G401.6 (cell line): ENCODE results near the gene SLC47A2.

Experiments used
- FAIRE-seq: peaks from 2 replicates; lab custom pipeline; 2012; peaks lifted over from hg19 to GRCh38; lab: Jason Lieb, UNC

Gene SLC47A2

GRCh38 chr17:19747829-19748806, 31.7 kb upstream of the SLC47A2 start, which contains the start of gene ALDH3A1:
TSS of gene ALDH3A1 (minus strand) at chr17:19748298. CDS start at chr17:19745129, 3,169 bp downstream.
- FAIRE-seq: no peak

DNA sequence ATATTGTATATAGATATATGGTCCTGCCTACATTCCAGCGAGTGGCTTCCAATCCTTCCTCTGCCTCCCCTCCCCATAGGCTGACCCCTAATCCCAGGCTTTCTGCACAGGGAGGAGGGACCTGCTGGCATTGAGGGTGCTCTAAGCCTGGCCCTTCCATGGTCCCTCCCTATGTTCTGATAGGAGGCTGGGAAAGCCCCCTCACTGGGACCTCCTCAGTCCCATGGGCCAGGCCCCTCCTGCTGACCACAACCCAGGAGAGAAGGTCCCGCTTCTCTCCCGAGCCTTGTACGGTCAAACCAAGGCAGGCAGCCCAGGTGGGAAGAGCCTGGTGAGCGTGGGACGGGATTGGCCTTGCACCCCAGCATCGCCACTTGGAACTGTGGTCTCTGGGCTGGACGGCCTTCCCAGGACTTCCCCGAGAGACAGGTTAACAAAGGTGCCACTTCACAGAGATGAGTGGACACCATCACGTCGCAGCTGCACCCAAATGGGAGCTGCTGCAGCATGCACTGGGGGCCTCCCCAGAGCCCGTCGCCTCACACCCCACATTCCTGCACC, 30.9 kb upstream of the SLC47A2 start:
- no peak for FAIRE-seq

GRCh38 chr17:19746517-19746916, 30.1 kb upstream of the SLC47A2 start:
- FAIRE-seq: no peak

DNA sequence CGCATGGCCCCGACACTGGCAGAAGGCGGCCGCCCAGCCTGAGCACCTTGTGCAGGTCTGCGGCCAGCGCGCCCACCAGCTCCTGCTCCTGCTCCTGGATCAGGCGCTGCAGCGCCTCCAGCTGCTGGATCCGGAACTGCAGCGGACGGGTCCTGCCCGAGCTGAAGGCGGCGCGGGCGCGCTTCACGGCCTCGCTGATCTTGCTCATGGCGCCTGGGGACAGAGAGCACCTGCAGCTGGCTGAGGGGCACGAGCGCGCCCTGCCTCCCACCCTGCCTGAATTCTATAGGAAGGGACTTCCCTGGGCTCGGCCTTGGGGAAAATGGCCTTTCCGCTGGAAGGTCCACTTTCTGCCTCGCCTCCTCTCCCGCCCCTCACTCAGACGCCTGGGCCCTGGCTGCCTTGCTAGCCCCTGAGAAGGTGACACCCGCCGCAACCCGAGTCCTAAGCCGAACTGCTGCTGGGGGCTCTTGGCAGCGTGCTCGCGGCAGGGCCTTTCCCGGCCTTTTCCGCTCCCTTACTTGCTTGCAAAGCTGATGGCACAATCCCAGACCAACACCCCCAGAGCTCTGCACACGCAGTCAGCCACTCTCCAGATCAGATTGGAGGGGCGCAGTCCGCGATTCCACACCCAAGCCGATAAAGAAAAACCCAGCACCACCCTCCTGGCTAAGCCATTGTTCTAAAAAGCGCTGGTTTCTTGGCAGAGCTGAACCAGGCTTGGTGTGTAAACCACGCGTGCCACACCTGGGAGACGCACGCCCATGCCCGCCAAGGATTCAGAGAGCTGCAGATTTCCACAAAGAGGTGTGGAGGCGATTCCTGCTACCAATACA, 28.8 kb upstream of the SLC47A2 start:
- FAIRE-seq: no peak

- no peak for FAIRE-seq
Observed at GRCh38 chr17:19744492-19744891, 28.1 kb upstream of the SLC47A2 start.

DNA sequence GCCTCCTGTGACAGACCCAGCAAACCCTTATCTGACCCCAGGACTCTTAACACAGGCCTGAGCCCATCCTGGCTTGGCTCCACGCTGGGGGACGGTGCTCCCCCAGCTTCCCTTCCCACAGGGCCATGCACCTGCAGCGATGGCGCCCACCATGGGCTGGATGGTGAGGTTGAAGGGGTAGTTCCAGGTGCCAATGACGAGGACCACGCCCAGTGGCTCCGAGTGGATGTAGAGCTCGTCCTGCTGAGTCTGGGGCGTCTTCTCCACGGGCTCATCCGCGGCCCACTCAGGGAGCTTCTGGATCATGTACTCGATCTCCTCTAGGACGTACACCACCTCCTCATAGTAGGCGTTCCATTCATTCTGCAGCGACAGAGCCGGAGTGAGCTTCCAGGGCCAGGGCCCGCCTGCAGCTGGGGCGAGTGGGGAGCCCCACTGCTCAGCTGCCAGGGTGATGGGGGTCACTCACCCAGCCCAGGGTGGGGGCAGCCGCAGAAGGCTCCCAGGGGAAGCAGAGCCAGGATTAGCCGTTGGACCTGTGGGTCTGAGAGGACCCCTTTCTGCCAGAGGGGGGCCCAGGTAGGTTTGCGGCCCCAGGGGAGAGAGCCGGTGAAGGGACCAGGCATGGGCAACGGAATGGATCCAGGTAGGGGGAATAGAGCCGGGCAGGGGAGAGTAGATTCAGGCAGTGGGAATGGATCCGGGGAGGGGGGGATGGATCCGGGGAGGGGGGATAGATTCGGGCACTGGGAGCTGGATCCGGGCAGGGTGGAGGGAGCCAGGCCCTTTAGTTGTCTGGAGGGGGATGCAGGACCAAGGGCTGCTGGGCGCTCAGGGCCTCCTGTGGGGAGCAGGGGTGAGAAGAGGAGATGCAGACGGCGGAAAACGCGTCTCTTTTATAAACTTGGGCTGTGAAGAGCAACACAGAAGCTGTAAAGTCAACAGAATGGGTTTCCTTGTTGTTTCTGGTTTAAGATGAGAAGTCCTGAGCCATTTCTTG, 27.0 kb upstream of the SLC47A2 start:
- FAIRE-seq: no peak

DNA sequence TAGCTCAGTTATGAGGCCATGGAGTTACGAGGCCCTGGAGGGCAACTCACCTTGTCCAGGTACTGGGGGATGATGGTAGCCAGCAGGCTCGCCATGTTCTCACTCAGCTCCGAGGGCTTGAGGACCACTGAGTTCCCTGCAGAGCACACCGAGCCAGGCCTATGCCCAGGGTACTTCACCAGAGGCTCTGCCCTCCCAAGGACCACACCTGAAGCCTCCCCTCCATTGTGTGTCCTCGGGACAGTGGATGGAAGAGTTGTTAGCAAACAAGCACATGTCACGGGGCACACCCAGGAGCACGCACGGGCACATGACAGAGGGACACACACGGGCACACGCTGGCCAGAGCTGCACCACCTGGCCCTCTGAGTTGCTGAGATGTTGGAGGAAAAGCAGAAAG, 26.1 kb upstream of the SLC47A2 start:
- no peak for FAIRE-seq

DNA sequence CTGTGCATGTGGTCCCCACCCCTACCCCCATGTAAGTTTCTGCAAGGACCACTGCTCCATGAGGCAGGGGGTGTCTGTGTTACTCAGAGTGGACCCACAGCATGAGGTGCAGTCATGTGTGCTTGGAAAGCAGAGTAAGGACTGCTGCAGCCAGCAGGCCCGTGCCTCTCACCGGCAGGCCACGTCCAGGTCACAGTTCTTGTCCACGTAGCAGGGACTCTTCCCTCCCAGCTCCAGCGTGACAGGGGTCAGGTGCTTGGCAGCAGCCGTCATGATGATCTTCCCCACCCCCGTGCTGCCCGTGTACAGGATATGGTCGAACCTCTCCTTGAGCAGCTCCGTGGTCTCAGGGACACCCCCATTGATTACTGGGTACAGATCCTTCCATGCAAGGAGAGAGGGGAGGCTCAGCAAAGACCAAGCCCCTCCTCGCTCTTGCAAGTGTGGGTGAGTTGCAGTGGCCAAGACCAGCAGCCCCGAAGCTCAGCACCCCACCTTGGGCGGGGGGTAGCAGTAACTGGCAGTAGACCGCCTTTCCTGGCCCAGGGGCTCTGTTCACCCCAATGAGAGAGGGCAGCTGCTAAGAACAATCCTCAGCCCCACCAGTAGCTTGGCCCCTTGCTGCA, 25.6 kb upstream of the SLC47A2 start:
- no peak for FAIRE-seq

- FAIRE-seq: no peak
Observed at GRCh38 chr17:19740933-19741332, 24.5 kb upstream of the SLC47A2 start.

GRCh38 chr17:19739241-19740201, 23.1 kb upstream of the SLC47A2 start:
- no peak for FAIRE-seq

GRCh38 chr17:19738757-19739156, 22.4 kb upstream of the SLC47A2 start:
- no peak for FAIRE-seq

GRCh38 chr17:19738073-19738449, 21.7 kb upstream of the SLC47A2 start:
- FAIRE-seq: no peak

GRCh38 chr17:19737305-19738072, 21.1 kb upstream of the SLC47A2 start:
- FAIRE-seq: no peak

DNA sequence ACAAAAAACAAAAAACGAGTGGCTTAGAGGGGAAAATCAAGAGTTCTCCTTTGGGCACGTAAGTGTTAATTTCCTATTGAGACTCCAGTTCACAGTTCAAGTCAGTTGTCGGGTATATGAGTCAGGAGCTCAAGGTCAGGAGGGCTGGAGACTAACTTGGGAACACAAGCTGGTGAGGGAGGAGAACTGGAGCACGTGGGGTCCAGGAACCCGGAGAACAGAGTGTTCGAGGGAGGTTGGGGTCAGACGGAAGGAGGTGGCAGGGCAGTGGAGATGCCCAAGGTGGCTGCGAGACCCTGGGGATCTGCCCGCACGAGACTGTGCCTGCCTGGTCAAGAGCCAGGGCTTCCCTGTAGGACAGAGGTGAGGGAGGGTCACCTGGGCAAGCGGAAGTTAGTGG, 19.7 kb upstream of the SLC47A2 start:
- no peak for FAIRE-seq

DNA sequence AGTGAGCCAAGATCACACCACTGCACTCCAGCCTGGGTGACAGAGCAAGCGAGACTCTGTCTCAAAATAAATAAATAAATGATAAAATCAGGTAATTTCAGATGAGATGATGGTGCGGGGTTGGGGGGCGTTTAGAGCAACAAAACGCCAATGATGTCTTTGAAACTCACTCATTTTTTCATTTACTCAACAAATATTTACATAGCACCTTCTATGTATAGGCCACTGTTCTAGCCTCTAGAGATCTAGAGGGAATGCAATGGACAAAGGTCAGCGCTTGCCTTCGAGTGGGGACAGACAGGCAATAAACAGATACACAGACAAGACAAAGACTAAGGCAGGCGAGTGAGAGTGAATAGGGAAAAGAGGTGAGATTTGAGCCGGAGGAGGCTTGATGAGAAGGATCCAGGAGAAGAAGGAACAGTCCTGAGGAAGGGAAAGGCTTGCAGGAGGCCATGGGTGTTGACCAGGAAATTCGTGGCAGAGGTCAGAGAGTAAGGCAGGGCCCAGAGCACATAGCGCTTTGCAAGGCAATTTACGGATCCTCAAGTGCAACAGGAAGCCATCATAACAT, 17.7 kb upstream of the SLC47A2 start:
- FAIRE-seq: no peak

GRCh38 chr17:19731626-19732025, 15.2 kb upstream of the SLC47A2 start:
- no peak for FAIRE-seq

GRCh38 chr17:19730843-19731242, 14.5 kb upstream of the SLC47A2 start:
- no peak for FAIRE-seq

DNA sequence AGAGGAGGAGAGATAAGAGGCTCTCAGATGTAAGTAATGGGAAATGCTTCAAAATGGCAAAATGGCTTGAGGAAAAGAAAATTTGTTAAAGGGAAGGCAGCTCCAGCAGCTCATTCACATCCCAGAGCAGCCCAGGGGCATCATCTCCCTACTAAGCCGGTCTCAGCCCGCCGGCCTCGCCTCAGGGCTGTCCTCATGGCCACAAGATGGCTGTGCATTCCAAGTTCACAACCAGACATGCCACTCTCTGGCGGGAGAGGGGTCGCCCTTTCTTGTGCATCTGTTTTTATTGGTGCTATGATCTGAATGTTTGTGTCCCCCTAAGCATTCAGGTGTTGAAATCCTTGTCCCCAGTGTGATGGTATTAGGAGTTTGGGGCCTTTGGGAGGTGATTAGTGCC, 13.5 kb upstream of the SLC47A2 start:
- no peak for FAIRE-seq

DNA sequence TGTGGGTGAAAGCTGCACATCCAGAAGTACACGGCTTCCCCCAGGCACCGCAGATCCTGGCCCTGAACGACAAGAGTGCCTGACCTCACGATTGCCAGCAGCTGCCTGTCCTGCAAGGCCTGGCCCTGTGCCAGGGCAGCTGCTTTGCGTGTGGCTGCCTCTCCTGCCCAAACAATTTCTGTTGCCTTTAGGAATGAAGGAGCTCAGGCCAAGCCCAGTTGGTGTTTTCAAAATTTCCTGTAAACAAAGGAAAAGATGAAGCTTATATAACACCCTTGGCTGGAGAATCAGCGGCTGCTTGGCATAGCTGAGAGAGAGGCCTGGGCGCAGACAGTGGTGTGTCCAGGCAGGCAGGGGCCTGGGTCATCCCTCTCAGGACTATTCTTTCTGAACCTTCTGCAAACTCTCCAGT, 11.7 kb upstream of the SLC47A2 start:
- FAIRE-seq: no peak
